GM18868 (cell line): Measurements from ENCODE around the gene CPEB4.

ENCODE experiments used
- ATAC-seq: cut with Tn5 transposase; IDR thresholded peaks from one replicate; pipeline ENCODE4 v1.9.1; 2021; ENCODE audit warnings: mild to moderate bottlenecking, moderate library complexity; ENCODE audit not compliant: unreplicated experiment

CPEB4 gene

DNA sequence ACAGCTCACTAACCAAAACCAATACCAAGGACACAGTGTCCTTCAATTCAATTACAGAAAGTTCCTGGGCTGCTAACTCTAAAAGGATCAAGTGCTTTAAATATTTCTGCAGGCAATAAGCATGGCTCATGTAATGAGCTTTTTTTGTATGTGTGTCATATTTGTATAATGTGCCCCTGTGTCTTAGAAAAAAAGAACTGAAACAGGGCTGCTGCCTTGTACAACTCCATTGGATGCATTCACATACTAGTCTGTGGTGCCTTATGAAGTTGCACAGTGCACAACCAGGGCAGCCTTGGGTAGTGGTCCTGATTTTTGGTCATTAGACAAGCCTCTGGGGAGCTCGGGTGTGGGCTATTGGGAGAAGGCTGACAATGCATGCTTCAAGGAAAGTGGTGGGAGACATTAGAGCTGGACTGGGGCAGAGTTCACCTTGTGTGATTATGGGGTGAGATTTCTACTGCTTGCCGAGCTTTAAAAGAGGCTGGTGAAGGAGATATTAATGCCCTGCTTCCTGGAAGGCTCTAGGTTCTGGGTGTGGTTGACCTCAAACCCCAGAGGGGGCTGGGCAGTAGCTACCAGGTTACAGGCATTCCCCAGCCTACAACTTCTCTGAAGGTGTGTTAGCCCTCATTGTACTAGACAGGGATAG, 3.6 kb upstream of the CPEB4 start:
- ATAC-seq = peak; percentile 27

DNA sequence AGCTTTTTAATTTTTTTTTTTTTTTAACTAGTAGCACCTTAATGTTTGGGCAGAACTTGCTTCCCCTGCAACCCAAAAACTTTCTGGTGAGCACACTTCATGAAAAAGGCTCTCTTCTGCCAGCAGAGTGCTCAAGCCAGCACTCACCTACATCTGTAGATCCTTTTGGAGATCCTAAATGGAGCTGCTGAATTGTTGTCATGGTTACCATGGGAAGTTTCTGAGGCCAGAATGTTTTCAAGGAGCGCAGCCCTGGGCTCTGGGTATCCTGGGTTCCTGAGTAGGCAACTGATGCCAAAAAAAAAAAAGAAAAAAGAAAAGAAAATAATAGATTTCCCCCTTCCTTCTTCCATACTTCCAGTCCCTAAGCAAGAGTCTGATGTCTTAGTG, 3.1 kb upstream of the CPEB4 start:
- no peak for ATAC-seq

DNA sequence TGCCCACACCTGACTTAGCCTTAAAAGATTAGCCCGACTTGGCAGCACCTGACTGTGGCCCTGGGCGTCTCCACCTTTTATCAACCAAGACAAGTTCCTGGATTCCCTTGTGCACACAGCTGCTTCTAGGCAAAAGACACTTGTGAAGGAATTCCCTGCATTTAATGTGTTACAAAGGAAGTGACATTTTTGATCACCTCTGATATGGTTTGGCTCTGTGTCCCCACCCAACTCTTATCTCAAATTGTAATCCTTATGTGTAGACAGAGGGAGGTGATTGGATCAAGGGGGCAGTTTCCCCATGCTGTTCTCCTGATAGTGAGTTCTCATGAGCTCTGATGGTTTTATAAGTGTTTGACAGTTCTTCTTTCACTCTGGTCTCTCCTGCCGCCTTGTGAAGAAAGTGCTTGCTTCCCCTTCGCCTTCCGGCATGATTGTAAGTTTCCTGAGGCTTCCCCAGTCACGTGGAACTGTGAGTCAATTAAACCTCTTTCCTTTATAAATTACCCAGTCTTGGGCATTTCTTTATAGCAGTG, 2.6 kb upstream of the CPEB4 start:
- ATAC-seq = no peak

DNA sequence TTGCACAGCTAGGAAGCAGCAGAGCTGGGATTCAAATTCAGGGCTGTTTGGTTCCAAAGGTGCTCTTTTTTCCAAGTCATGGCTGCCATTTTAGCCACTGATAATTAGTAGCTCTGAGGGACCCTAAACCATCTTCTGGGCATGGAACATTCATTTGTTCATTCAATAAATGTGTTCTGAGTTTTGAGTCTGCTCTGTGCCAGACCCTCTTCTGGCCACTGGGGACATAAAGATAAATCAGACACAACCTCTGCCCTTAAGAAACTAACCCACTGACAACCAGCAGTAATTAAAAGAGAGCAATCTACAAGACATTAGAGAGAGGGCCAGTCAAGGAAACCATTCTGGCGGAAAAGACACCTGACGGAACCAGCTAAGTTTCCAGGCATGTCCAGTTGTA, 2.0 kb upstream of the CPEB4 start:
- no peak for ATAC-seq

DNA sequence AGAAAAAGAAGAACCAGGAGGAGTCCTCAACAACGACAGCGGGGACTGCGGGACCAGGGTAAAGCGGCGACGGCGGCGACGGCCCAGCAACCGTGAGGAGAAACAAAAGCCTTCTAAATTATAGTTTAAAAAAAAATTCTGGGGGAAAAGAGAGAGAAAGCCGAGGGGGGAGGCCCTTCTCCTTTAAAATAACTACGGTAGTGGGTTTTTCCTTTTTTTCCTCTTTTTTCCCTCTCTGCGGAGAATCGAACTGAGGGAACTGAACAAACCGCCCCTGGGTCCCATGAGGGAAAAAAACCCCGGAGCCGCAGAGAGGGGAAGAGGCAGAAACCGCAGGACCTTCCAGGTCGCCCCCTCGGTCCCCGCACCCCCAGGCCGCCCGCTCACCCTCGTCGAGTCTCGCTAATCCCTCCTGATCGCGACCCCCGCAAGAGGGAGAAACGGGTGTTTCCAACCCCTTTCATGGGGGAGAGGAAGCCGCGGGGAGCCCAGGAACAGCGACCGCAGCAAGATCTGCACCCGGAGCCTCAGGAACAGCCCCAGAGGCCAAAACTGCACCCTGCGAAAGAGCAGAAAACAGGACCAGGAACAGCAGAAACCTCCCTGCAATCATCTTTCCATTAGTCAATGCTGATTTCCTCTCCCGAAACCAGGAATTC, 453 bp downstream of the CPEB4 start:
- ATAC-seq = no peak

DNA sequence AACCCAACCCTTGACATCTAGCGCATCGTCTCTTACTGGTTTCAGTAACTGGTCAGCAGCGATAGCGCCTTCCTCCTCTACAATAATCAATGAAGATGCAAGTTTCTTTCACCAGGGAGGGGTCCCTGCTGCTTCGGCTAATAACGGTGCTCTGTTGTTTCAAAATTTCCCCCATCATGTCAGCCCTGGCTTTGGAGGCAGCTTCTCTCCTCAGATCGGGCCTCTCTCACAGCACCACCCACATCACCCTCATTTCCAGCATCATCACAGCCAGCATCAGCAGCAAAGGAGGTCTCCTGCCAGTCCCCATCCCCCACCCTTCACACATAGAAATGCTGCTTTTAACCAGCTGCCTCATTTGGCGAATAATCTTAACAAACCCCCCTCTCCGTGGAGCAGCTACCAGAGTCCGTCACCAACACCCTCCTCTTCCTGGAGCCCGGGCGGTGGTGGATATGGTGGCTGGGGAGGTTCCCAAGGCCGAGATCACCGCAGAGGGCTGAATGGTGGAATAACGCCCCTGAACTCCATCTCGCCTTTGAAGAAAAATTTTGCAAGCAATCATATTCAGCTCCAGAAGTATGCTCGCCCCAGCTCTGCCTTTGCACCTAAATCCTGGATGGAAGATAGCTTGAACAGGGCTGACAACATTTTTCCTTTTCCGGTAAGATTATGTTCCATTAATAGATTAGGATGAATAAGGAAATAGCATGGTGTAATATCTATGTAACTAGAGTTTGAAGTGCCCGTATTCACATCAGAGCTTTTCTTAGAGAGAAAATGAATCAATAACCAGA, 2.2 kb downstream of the CPEB4 start:
- no peak for ATAC-seq

DNA sequence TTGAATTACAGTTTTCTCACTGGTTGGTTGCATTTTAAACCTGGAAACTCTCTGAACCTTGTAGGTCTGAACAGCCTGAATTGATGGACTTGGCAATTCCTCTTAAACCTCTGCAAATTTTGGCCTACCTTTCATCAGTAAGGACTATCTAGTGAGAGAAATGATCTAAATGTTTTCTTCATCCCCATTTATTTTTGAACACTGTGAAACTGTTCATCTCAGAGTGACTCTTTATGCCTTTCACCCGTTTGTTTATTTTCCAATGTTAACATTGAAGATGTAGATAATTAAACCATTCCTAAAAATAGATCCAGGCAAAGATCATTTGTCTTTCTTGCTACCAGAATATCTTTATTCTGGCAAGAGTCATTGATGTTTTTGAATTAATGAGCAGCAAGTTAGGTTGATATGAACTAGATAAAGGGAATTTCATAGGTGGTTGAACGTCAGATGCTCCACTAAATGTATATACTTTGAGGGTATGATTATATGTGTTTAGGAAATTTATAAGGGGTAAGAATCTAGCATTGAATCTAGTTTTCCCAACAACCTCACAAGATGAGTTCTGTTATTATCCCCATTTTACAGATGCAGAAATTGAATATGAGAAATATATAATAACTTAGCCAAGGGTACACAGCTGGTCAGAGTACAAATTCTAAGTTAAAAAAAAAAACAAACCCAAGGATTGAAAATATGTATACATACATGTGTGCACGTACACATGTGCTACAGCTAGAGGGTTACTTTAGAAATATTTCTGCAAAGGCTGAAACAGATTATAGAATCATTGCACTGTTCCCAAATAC, 3.4 kb downstream of the CPEB4 start:
- no peak for ATAC-seq

DNA sequence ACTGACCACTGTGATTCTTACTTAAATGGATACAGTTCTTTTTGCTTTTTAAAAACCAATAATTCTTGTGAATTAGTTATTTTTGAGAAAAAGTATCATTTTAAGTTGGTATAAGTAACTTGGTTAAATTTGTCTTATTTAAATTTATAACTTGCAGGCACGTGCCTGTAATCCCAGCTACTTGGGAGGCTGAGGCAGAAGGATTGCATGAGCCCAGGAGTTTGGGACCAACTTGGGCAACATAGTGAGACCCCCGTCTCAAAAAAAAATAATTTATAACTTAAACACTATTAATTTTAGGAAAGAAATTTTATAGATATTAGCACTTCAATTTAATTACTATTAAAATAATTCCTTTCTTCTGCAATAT, 5.0 kb downstream of the CPEB4 start:
- no peak for ATAC-seq

DNA sequence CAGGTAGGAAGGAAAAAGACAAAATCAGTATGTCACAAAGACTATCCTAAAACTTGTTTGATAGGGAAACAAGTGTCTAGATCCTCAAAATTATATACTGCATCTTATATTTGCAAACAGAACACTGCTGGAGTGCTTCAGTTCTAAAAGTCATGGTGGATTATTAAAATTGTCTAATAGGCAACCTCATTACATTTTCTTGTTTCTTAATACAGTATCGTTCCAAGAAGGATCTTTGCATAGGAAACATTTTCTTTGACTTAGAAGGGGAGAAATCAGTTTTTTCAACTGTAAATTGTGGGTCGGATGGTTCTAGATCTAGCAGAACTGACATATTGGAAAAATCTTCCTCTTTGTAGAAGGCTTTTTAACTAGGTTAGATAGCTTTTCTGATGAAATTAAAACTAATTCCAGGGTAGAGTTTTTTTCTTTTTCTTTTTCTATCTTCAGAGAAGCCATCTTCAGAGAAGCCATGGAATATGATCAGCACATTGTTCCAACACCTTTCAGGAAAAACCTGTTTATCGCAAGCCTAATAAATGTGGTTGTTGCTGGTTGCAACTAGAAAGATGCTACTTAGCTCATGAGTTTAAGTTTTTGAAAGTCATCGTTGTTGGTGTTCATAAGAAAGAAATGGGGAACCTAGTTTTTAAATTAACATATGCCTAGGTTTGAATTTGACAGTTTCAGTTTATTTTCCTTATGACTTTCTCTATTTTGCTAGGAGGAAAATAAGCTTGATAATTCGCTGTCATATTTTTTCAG, 7.4 kb downstream of the CPEB4 start:
- no peak for ATAC-seq

DNA sequence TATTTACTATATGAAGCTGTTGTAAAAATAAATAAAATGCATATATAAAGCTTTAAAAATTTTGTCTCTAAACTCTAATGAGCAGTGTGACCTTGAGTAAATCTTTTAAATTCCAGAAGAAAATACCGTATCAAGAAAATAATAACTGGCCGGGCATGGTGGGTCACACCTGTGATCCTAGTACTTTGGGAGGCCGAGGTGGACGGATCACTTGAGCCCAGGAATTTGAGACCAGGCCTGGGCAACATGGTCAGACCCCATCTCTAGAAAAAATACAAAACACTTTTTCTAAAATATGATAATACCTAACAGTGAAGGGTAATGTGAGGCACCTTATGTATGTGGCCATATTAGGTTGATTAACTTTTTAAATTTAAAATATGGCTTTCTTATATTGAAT, 8.5 kb downstream of the CPEB4 start:
- no peak for ATAC-seq

DNA sequence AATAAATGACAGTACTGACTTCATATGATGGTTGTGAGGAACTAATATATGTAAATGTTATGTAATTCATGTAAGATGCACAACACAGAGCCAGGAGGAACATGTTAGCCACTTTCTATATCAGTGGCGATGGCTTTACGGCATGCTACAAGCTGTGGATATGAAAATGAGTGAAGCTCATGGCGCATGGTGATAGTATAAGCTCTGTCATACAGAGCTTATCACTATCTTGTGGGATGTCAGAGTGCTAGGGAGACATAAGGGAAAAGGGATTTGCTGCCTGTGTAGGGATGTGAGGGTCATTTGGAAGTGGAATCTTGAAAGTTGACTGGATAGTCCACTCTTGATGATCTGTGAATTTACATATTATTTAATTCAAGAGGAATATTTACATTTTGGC, 13.6 kb downstream of the CPEB4 start:
- ATAC-seq = no peak

DNA sequence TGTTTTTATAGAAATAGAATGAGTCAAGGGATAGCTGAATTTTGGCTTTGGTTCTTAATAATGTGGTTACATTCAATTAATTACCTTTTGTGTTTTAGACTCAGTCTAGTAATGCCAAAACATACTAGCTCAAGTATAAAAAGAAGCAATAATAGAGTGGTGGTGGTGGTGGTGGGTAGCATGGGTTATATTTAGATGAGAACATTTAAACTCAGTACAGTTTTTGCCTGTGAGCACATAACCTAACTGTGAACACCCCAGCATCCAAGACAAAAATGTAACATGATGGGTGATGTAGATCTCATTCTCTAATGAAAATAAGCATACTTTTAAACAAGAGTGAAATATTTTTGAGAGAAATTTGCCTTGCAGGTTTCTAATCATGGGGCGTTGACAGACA, 14.2 kb downstream of the CPEB4 start:
- ATAC-seq = no peak

DNA sequence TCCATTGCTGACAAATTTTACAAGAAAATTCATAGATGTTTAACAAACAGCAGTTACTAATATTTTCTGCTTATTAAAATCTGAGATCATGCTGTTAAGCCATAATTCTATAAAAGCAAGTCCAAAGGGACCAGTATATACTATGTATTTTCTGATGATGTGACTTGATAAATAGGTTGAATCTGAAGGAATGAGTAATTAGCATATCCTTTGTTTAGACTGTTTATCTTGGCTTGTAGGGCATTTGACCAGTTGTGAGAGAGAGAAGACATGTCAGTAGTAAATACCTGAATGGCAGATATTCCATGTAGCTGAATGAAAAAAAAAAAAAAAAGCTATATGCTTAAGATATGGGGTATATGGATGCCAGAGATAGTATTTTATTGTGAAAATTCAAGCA, 14.6 kb downstream of the CPEB4 start:
- ATAC-seq = no peak

DNA sequence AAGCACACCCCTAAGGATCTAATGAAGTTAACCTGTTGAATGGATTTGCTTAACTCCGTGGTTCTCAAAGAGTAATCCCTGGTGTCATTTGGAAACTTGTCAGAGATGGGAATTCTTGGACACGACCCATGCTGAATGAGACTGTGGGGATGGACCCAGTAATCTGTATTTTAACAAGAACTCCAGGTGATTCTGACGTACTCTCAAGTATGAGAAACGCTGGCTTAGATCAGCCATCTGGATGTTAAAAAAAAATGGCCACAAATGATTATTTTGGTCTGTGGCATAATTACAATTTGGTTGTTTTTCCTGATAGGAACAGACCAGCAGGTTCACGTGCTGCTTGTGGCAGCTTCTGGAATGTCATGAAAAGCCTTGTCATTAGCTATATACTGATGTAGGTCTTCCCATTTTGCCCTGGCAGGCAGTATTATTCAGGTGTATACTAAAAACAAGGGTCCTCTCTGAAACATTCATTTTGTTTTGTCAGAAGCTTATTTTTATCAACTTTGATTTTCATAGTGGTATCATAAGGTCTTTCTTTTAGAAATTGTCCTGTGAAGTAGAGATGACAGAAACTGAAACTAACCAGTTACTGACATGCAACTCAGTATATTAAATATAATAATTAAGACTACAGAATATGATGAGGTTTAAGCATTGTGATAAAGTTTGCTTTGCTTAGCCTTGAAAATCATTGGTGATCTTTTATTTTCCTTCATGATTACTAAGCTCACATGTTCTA, 15.4 kb downstream of the CPEB4 start:
- ATAC-seq = peak; percentile 52

DNA sequence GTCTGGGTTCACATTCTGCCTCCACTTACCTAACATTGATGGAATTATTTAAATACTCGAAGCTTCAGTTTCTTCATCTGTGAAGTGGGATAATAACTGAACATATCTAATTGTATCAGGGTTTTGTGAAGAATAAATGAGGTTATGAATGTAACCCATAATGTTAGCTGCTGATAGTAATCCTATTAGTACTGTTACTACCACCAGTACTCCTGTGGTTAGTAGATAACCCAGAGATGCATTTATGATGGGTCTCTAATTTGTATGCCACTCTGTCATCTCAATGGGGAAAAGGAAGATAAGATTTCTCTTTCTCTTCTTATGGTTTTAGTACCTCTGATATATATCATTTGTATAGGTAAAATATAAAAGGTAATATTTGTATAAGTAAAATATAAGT, 16.0 kb downstream of the CPEB4 start:
- ATAC-seq = no peak

DNA sequence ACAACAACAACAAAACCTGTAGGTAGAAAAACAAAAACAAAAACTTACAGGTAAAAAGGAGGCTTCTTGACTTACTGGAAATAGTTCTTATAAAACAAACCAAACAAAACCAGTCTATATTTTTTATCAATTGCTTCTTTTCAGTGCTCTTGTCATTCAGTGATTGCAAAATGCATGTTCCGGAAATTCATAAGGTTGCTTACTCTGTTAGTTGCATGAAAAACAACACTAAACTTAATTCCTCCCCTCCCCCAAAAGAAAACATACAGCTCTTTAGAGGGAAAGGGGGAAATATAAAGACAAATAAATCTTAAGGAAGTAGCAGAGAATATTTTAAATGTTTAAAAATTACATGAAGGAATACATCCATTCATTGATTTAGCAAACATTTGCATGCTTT, 19.1 kb downstream of the CPEB4 start:
- no peak for ATAC-seq

DNA sequence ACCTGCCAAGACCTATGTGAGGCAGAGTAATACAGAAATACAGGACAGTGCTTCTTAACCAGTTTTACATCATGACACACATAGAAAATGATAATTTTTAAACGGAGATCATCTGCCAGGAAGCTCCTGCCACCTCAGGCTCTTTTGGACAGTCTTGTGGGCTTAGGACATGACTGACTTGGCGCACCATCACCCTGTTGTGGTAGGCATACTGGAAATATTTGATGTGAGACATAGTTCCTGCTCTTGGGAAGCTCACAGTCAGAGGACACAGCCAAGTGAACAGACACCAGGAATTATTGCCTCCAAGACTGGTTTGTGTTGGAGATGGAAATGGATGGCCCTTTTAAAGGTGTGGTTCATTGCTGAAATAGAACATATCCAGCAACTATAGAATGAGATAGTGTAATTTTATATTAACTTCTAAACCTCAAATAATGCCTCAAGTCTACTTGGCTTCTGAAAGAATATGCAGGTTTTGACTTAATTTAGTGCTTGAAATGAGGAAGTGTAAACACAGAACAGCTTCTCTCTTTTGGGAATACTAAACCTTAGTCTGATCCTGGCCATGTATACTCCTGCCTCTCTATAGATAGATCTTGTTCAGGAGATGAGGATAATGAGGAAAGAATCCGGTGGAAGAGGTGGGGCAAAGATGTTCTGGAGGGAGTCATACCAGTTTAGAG, 19.7 kb downstream of the CPEB4 start:
- ATAC-seq = no peak

DNA sequence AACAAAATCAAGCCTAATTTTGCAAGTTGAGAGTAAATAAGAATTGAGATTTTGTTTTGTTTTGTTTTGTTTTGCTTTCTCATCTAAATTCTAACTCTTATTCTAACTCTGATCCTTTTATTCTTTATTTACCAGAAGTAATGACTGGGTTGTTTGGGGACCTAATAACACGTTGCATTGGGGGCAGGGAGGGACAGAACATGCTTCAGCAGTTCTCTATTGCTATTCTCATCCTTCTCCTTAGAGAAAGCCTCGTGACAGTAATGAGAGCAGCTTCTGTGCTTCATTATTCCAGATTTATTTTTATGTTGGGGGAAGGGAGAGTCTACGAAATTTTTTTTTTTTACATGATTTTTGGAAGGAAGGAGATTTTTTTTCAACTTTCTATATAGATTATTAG, 21.1 kb downstream of the CPEB4 start:
- no peak for ATAC-seq

DNA sequence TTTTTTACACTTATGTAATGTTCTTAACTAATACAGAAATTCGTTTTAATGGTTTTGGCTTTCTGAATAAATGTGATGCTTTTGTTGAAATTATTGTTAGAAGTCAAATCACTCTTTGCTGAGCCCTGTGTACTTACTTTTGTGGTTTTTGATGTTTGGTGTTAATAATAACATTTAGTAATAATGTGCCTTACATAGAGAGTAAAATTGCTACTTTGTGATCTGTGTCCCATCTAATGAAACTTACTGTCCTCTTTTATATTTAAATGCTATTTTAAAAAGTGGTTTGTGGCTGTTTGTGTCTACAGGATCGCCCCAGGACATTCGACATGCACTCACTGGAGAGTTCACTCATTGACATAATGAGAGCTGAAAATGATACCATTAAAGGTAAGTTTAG, 22.1 kb downstream of the CPEB4 start:
- ATAC-seq = no peak
